DND-41 (cell line): Measurements from ENCODE around the gene RGS1.
A peak's percentile ranks its signal among the peaks of the same experiment; 100 is the strongest.

Experiments used
- EZH2 ChIP-seq: IDR thresholded peaks from 3 replicates; pipeline ENCODE4 v1.6.1; 2012; ENCODE audit warnings: borderline replicate concordance, low read depth, mild to moderate bottlenecking, moderate library complexity, low read length, inconsistent platforms; ENCODE audit not compliant: severe bottlenecking
- TF ChIP-seq, protein P1 (sequence below): IDR thresholded peaks from 2 replicates; pipeline ENCODE4 v1.5.1; 2012; ENCODE audit warnings: borderline replicate concordance, low read length, moderate library complexity, mild to moderate bottlenecking; ENCODE audit not compliant: poor library complexity, severe bottlenecking; ENCODE audit errors: extremely low read depth

DNA sequence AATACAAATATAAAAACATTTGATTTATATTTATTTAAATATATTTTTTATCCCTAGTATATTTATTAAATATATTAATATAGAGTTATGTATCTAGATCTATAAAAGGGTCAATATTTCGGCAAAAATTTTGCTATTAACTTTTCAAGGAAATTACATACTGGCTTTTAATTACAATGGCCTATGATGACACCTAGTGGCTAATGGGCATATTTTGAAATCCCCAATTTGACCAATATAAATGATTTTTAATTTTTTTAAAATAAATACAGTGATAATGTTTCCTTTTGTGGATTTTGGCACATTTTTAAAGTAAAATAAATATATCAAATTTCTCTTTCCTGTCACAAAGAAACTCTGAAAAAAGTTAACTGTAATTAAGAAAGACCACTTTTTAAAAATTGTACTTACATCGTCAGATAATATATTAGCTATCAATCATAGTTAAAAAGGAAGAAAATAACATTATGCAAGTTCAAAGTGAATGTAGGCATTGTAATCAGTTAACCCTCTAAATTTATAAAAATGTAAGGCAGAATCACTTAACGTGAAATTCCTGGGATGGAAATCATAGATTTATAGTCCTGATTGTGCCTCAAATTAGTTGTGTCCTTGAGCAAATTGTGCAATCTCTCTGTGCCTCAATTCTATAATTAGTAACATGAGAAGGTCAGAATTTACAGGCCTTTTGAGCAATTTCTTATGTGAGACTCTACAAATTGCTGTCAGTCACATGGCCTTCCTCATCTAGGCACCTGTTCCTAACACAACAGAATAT, 34.7 kb downstream of the RGS1 start:
- TF ChIP-seq, protein P1, sequence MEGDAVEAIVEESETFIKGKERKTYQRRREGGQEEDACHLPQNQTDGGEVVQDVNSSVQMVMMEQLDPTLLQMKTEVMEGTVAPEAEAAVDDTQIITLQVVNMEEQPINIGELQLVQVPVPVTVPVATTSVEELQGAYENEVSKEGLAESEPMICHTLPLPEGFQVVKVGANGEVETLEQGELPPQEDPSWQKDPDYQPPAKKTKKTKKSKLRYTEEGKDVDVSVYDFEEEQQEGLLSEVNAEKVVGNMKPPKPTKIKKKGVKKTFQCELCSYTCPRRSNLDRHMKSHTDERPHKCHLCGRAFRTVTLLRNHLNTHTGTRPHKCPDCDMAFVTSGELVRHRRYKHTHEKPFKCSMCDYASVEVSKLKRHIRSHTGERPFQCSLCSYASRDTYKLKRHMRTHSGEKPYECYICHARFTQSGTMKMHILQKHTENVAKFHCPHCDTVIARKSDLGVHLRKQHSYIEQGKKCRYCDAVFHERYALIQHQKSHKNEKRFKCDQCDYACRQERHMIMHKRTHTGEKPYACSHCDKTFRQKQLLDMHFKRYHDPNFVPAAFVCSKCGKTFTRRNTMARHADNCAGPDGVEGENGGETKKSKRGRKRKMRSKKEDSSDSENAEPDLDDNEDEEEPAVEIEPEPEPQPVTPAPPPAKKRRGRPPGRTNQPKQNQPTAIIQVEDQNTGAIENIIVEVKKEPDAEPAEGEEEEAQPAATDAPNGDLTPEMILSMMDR, result peak; percentile 66
- no peak for TF ChIP-seq EZH2
